ENCODE measurements around the gene PLIN4. TPM values are rescaled to one million over a fixed set of nuclear protein-coding genes. Genes with fewer than 3 reads are reported as not detected.

PLIN4 gene
- total and polyA plus RNA-seq, 9 of the 15 experiments (the other 6 are each of a cell fraction or from before 2014, with no cell fraction given) = 0.04 to 0.16 (median 0.07) TPM; not detected in 3

- no peak for TF ChIP-seq ZBTB33 (CRISPR knock-in tag; IDR thresholded peaks at IDR 0.05)
- no peak for TF ChIP-seq E4F1 (CRISPR knock-in tag; IDR thresholded peaks at IDR 0.05; ENCODE audit: borderline replicate concordance)
- no peak for TF ChIP-seq CCNT2 (IDR thresholded peaks at IDR 0.05; ENCODE audit: borderline replicate concordance, extremely low read depth, insufficient read length, low read depth, low read length)
- TF ChIP-seq RBM22 (IDR thresholded peaks at IDR 0.05; ENCODE audit: low read depth, low read length, poor library complexity, severe bottlenecking) = no peak
- 0 out of 2 replicates have a peak, but pooled peaks have one; percentile 31 for TF ChIP-seq BRD4 (IDR thresholded peaks at IDR 0.05)
- TF ChIP-seq TRIM28 (IDR thresholded peaks at IDR 0.05) = no peak
- TF ChIP-seq, protein P1, sequence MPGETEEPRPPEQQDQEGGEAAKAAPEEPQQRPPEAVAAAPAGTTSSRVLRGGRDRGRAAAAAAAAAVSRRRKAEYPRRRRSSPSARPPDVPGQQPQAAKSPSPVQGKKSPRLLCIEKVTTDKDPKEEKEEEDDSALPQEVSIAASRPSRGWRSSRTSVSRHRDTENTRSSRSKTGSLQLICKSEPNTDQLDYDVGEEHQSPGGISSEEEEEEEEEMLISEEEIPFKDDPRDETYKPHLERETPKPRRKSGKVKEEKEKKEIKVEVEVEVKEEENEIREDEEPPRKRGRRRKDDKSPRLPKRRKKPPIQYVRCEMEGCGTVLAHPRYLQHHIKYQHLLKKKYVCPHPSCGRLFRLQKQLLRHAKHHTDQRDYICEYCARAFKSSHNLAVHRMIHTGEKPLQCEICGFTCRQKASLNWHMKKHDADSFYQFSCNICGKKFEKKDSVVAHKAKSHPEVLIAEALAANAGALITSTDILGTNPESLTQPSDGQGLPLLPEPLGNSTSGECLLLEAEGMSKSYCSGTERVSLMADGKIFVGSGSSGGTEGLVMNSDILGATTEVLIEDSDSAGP (CRISPR knock-in tag; IDR thresholded peaks at IDR 0.05) = no peak
- TF ChIP-seq SP2 (IDR thresholded peaks at IDR 0.05; ENCODE audit: extremely low read depth, low read depth, low read length, poor library complexity, severe bottlenecking) = peak; percentile 95
- TF ChIP-seq ZKSCAN1 (IDR thresholded peaks at IDR 0.05; ENCODE audit: low read depth, low read length) = no peak
- peak; percentile 91 for TF ChIP-seq TBP (optimal IDR thresholded peaks at IDR 0.05; ENCODE audit: low read depth, low read length)
- no peak for TF ChIP-seq SIRT6 (IDR thresholded peaks at IDR 0.05; ENCODE audit: low read depth, low read length)
- no peak for TF ChIP-seq ESRRB (CRISPR knock-in tag; IDR thresholded peaks at IDR 0.05; ENCODE audit: borderline replicate concordance)
- TF ChIP-seq, protein P2, sequence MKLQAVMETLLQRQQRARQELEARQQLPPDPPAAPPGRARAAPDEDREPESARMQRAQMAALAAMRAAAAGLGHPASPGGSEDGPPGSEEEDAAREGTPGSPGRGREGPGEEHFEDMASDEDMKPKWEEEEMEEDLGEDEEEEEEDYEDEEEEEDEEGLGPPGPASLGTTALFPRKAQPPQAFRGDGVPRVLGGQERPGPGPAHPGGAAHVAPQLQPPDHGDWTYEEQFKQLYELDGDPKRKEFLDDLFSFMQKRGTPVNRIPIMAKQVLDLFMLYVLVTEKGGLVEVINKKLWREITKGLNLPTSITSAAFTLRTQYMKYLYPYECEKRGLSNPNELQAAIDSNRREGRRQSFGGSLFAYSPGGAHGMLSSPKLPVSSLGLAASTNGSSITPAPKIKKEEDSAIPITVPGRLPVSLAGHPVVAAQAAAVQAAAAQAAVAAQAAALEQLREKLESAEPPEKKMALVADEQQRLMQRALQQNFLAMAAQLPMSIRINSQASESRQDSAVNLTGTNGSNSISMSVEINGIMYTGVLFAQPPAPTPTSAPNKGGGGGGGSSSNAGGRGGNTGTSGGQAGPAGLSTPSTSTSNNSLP (IDR thresholded peaks at IDR 0.05; ENCODE audit: borderline replicate concordance, low read depth, low read length) = peak; percentile 48; the same call in 1 of the 2 replicates
- peak; percentile 85 for TF ChIP-seq POLR2A (conservative IDR thresholded peaks at IDR 0.05)
- TF ChIP-seq, protein P3, sequence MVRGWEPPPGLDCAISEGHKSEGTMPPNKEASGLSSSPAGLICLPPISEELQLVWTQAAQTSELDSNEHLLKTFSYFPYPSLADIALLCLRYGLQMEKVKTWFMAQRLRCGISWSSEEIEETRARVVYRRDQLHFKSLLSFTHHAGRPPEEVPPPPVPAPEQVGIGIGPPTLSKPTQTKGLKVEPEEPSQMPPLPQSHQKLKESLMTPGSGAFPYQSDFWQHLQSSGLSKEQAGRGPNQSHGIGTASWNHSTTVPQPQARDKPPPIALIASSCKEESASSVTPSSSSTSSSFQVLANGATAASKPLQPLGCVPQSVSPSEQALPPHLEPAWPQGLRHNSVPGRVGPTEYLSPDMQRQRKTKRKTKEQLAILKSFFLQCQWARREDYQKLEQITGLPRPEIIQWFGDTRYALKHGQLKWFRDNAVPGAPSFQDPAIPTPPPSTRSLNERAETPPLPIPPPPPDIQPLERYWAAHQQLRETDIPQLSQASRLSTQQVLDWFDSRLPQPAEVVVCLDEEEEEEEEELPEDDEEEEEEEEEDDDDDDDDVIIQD (CRISPR knock-in tag; IDR thresholded peaks at IDR 0.05) = no peak
These were observed 46.7 kb downstream of the PLIN4 start (continued) for GRCh38 chr19:4471403-4472173.

All from K562 (cell line).